Ovary (tissue), 3 donors: ENCODE data around the gene RAB43.

ENCODE experiments used
- CTCF ChIP-seq, 3 donors: fragments of 450-650 bp in 2 of 3; fragments of 200-600 bp in 1 of 3; IDR thresholded peaks; one replicate each; pipeline versions ENCODE4 v1.5.1 to v1.8.0; 2016 to 2022; ENCODE audit warnings: antibody characterized with exemption in 3 of 3, mild to moderate bottlenecking in 1 of 3
- EP300 ChIP-seq: sonication (generic); formaldehyde crosslinking; IDR thresholded peaks from one replicate; pipeline ENCODE4 v1.6.1; 2017; ENCODE audit warnings: antibody characterized with exemption
- POLR2A ChIP-seq: fragments of 450-650 bp; IDR thresholded peaks from one replicate; pipeline ENCODE4 v1.6.1; 2017; ENCODE audit warnings: antibody characterized with exemption, mild to moderate bottlenecking, moderate library complexity
- donor health status: DM: no; HTN: no; CAD: no.

GRCh38 chr3:129122412-129123011 is 908 bp upstream of the RAB43 start:
- TF ChIP-seq CTCF (IDR thresholded peaks at IDR 0.05) (no peak), POLR2A (no peak), EP300 (no peak)
